ENCODE measurements around the gene ZEB1.

- TF ChIP-seq ZNF274 (IDR thresholded peaks at IDR 0.05; ENCODE audit: insufficient read depth, insufficient read length) (no peak), ATF3 (IDR thresholded peaks at IDR 0.05; ENCODE audit: borderline replicate concordance, extremely low read depth, low read depth, low read length) (no peak)
Measured at GRCh38 chr10:31381766-31382316, 62.8 kb downstream of the ZEB1 start.
